Fibroblast of skin of left quadriceps (primary cell): ENCODE results near the gene NFS1.
"Not testable (repeated sequence)": the region's sequence is repeated elsewhere in the genome, so short reads cannot be mapped to it uniquely, and the experiment has no call there.

Experiments used
- DNase-seq, 2 experiments: peaks; one replicate each; pipeline ENCODE4 v3.0.0-alpha.2; 2013; ENCODE audit warnings: low read depth in 2 of 2

NFS1 gene

GRCh38 chr20:35709259-35709658 lies 10.1 kb upstream of the NFS1 start:
- DNase-seq = no peak

DNA sequence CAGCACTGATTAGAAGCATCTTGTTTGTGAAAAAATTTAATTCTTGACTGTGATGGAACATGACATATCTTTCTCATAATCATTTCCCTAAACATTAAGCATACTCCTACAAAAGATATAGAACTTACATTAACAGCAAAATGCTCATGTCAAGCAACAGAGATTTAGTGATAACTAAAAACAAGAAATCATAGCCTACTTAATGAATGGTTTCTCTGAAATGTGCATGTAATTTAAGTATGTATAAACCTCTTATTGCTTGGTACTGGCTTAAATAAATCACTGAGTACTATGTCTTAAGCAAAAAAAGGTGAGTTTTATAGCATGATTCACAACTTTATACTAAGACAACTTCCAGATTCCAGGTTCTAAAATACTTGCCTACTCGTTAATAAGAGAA lies 9.3 kb upstream of the NFS1 start:
- no peak for DNase-seq

DNA sequence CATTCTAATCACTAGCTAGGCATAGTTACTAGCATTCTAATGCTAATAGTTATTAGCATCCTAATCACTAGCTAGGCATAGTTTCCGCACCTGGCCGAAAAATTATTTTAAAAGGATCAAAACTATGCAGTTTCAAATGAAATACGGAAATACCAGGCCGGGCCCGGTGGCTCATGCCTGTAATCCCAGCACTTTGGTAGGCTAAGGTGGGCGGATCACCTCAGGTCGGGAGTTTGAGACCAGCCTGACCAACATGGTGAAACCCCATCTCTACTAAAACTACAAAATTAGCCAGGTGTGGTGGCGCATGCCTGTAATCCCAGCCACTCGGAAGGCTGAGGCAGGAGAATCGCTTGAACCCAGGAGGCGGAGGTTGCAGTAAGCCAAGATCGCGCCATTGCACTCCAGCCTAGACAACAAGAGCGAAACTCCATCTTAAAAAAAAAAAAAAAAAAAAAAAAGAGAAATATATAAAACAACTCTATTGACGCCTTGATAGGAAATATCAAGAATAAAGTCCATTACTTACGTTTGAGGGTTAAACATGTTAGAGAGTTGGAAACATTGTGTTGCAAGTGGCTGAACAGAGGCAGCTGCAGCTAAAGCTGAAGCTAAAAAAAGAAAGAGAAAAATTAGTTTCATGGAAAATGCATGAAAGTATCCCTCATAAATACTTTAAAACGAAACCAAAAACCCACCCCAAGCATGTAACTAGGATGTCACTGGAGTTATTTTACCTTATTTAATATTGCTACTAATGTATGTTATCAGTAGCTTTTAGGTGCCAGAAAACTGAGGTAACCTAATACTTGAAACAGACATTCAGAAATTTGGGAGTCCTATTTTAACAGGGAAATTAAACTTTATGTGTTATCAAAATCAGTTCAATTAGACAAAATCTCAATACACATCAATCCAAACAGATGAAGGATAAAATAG lies 7.7 kb upstream of the NFS1 start:
- DNase-seq = not testable (repeated sequence)

DNA sequence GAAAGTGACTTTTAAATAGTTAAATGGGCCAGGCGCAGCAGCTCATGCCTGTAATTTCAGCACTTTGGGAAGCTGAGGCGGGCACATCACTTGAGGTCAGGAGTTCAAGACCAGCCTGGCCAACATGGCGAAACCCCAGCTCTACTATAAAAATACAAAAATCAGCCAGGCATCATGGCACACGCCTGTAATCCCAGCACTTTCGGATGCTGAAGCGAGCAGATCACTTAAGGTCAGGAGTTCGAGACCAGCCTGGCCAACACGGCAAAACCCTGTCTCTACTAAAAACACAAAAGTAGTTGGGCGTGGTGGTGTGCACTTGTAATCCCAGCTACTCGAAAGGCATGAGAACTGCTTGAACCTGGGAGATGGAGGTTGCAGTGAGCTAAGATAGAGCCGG lies 6.7 kb upstream of the NFS1 start:
- not testable (repeated sequence) for DNase-seq

GRCh38 chr20:35704514-35705261 lies 5.5 kb upstream of the NFS1 start:
- DNase-seq = no peak

DNA sequence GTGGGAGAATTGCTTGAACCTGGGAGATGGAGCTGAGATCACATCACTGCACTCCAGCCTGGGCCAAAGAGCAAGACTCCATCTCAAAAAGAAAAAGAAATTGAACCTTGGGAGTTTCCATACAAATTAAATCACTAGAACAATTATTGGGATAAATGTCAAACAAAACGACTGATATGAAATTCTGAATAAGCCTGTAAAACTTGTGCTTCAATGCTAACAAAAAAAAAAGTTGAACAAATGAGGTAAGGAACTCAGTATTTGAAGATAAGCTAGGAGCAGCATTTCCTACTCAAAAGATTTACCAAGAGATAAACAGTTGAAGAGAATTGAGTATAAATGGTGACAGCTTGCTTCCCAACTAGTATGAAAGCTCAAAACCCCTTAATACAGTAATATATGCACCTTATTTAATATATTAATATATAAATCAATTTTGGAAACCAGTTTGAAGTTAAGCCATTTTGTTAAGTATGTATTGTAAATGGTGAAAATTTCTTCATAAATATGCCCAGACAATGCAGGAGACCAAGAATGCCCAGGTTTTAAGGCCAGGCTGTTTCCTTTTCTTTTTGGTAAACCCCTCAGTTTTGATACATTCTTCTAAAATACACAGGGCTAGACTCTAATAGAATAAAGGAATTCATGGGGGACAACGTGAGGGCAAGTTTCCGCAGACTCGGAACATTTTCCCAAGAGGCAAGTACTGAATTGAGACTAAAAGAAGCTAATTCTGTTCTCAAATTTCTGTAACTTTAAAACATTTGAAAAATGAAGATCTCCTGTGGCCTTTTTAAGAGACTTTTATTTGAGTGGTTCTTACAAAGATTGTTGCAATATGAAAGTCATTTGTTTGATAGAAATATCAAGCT lies 3.9 kb upstream of the NFS1 start:
- no peak for DNase-seq

GRCh38 chr20:35702051-35702823 lies 3.1 kb upstream of the NFS1 start:
- peak; percentile 49 to 57 for DNase-seq

- no peak for DNase-seq
Measured at GRCh38 chr20:35700625-35701148, 1.5 kb upstream of the NFS1 start.

GRCh38 chr20:35699957-35700624 lies 939 bp upstream of the NFS1 start:
- no peak for DNase-seq

DNA sequence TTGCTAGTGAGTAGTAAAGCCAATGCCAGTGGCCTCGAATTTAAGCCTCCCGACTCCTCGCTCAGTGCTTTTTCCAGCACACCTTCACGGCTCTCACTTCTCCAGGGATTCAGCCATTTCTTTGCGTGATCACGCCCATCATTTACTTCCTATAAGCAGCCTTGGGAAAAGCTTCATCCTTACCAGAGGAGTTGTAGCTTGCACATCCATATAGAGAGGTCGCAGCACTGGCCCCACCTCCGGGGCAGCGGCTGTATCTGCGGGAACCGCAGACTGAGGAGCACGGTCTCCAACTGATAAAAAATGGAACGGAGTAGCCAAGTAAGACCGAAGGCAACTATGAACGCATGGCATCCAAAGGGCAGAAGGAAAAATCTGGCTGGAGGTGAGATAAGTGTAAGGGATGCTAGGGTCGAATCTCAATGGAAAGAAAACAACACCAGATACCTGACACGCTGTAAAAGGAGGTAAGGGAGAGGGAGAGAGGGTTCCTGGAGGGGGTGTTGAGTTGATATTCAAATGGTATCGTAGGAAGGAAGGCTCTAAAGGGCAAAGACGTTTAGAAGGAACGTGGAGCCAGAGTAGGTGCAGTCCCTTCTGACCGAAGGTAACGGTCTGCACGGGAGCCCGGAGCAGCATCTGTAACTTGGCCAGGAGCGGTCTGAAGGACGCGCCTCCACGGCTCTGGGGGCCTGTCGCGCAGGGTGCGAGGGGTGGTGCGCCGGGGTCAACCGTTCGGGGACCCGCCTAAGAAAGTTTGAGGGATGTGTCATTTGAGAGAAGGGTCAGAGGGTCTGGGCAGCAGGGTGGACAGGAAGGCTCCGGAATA lies 640 bp downstream of the NFS1 start:
- no peak for DNase-seq

- no peak for DNase-seq
Measured at GRCh38 chr20:35697696-35698297, 1.4 kb downstream of the NFS1 start.

DNA sequence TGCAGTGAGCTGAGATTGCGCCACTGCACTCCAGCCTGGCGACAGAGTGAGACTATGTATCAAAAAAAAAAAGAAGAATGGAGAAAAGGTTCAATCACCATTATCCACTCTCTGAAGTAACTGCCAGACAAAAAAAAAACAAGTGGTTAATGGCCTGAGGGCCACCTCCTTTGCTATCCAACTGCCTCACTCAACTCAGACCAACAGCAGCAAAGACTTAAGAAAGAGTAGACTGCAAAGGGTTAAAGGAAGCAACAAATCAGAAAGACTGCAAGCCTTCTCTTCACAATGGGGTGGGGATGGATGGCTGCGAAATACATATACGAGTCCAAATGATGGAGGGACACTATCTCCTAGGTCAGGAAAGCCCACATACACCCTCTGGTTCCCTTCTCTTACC lies 3.2 kb downstream of the NFS1 start:
- no peak for DNase-seq

- DNase-seq = no peak
Measured at GRCh38 chr20:35695245-35695749, 3.9 kb downstream of the NFS1 start.

DNA sequence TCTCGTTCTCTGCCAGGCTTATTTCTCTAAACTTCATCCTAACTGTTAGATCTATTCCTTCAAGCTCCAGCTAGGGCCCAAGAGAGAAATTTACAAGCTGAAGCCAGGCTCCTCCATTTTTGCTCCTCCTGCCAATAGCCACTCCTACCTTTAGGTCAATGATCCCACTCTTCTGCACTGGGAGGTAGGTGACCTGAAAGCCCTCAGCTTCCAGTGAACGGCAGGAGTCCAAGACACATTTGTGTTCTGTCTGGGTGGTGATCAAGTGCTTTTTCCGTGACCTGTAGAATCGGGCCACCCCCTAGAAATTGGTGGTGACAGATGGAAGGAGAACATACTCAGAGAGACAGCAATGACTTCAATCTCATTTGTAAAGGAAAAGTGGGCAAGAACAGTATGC lies 8.9 kb downstream of the NFS1 start:
- DNase-seq = no peak

DNA sequence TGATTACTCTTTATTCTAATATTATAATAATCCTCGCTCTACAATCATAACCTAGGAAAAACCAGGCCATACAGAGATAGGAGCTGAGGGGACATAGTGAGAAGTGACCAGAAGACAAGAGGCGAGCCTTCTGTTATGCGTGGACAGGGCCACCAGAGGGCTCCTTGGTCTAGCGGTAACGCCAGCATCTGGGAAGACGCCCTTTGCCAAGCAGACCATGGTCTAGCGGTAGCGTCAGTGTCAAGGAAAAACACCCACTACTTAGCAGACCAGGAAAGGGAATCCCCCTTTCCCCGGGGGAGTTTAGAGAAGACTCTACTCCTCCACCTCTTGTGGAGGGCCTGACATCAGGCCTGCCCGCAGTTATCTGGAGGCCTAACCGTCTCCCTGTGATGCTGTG lies 12.3 kb downstream of the NFS1 start:
- not testable (repeated sequence) for DNase-seq

GRCh38 chr20:35685368-35685767 lies 13.8 kb downstream of the NFS1 start:
- DNase-seq = not testable (repeated sequence)

- no peak for DNase-seq
Measured at GRCh38 chr20:35681960-35682359, 17.2 kb downstream of the NFS1 start.

DNA sequence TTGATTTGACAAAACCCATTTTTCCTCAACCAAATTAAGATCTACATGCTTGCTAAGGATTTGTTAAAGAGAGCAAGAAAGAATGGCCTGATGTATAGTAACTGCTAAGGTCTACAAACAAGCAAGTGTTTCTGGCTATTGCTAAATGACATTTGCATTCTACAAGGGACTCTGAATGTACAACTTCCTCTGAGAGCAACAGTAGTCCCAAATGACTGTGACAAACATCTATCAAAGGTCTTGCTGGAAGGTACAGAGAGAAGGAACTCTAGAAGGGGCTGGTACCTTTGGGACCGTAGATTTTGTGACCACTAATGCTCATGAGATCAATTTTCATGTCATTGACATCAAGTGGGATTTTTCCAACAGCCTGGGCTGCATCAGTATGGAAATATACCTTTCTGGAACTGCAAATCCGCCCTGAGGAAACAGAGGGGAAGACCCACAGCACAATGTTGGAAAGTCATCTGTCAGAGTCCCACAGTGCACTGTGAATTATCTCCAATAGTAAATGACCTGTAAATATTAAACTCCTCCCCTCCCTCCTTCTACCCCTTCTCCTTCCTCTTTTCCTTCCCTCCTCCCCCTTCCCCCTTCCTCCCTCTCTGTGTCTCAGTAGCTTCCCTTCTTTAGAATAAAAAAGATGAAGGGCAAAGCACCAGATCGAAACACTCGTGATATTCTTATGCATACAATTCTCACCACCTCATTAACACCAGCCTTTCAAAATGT lies 18.5 kb downstream of the NFS1 start:
- no peak for DNase-seq
